HCT116 (cell line): ENCODE data around the gene SLC13A3. TPM values are rescaled to one million over a fixed set of nuclear protein-coding genes. Genes with fewer than 3 reads are reported as not detected.

ENCODE experiments used
- ATAC-seq: fragments of 200-7000 bp; cut with Tn5 transposase; 2 replicates; pipeline ENCODE4 v1.9.1; 2020; ENCODE audit warnings: mild to moderate bottlenecking, moderate library complexity
- BruUV-seq: library from RNA; stranded (reverse); fragments of 400-500 nt; replicated peaks from 2 replicates; lab custom pipeline; 2021; lab: Mats Ljungman, UMichigan
- CTCF ChIA-PET: fragments of 300-600 bp; sonication (Branson Sonifier 250); formaldehyde crosslinking; loops from one replicate; lab custom pipeline; 2021; ENCODE audit warnings: antibody characterized with exemption; lab: Charles Lee
- POLR2A ChIA-PET: fragments of 300-600, 350-600 bp; sonication (Branson Sonifier 250); formaldehyde crosslinking; loops from one replicate; lab custom pipeline; 2021; ENCODE audit warnings: antibody characterized with exemption; lab: Charles Lee
- RAD21 ChIA-PET, 2 experiments: fragments of 300-600 bp; sonication (Branson Sonifier 250); formaldehyde crosslinking; loops; one replicate each; lab custom pipeline; 2023; ENCODE audit warnings: low total read pairs in 2 of 2; ENCODE audit not compliant: uncharacterized antibody in 2 of 2, unreplicated experiment in 2 of 2, low non-redundant PET in 1 of 2; lab: Charles Lee
- DNase-seq: peaks from one replicate; pipeline ENCODE4 v3.0.0-alpha.2; 2010; ENCODE audit warnings: low read depth, low spot score
- H2AFZ ChIP-seq: fragments of 200-600 bp; shearing (Covaris generic), sonication (generic); 2 replicates; pipeline ENCODE4 v1.6.1; 2017; ENCODE audit warnings: low read depth, mixed run types, mixed read lengths, antibody characterized with exemption, low read length; ENCODE audit not compliant: poor library complexity, severe bottlenecking
- H3K27ac ChIP-seq: 2 replicates; pipeline ENCODE4 v1.5.1; 2012; ENCODE audit warnings: low read depth, low read length
- H3K27me3 ChIP-seq: fragments of 200-600 bp; sonication (generic); 2 replicates; pipeline ENCODE4 v1.6.1; 2016; ENCODE audit warnings: mixed run types, low read length, mixed read lengths; ENCODE audit not compliant: insufficient read depth
- H3K36me3 ChIP-seq, 2 experiments: fragments of 200-500 bp in 1 of 2; fragments of 200-600 bp in 1 of 2; sonication (Bioruptor generic) in 1 of 2; sonication (generic) in 1 of 2; 2 replicates each; pipeline versions ENCODE4 v1.5.1 to v1.6.1; 2014 to 2016; ENCODE audit warnings: low read length in 2 of 2, inconsistent platforms in 1 of 2, mixed read lengths in 1 of 2, mixed run types in 1 of 2; ENCODE audit not compliant: insufficient read depth in 2 of 2, control insufficient read depth in 1 of 2
- H3K4me1 ChIP-seq, 2 experiments: fragments of 200-600 bp in 1 of 2; sonication (generic) in 1 of 2; 2 replicates each; pipeline versions ENCODE4 v1.5.1 to v1.6.1; 2012 to 2017; ENCODE audit warnings: low read length in 2 of 2, inconsistent platforms in 1 of 2, mild to moderate bottlenecking in 1 of 2, mixed read lengths in 1 of 2, mixed run types in 1 of 2, moderate library complexity in 1 of 2; ENCODE audit not compliant: insufficient read depth in 2 of 2, control insufficient read depth in 1 of 2
- H3K4me2 ChIP-seq: fragments of 200-600 bp; sonication (generic); 2 replicates; pipeline ENCODE4 v1.6.1; 2017; ENCODE audit warnings: mixed run types, low read length, mixed read lengths
- H3K4me3 ChIP-seq, 2 experiments: fragments of 200-600 bp in 1 of 2; sonication (generic) in 1 of 2; replicated peaks in 1 of 2; 2 replicates each; pipeline ENCODE4 v1.5.1; 2011 to 2016; ENCODE audit warnings: low read length in 2 of 2, control low read depth in 1 of 2, low read depth in 1 of 2, mild to moderate bottlenecking in 1 of 2, mixed read lengths in 1 of 2, mixed run types in 1 of 2
- H3K79me2 ChIP-seq: fragments of 200-600 bp; sonication (generic); 2 replicates; pipeline ENCODE4 v1.6.1; 2017; ENCODE audit warnings: mild to moderate bottlenecking, mixed run types, low read length, moderate library complexity, mixed read lengths; ENCODE audit not compliant: insufficient read depth
- H3K9ac ChIP-seq: fragments of 200-600 bp; sonication (generic); 2 replicates; pipeline ENCODE4 v1.6.1; 2016; ENCODE audit warnings: low read length, mixed read lengths
- H3K9me2 ChIP-seq: fragments of 200-600 bp; sonication (generic), shearing (Covaris generic); 2 replicates; pipeline ENCODE4 v1.6.1; 2017; ENCODE audit warnings: mixed run types, mild to moderate bottlenecking, moderate library complexity; ENCODE audit not compliant: insufficient read depth
- H3K9me3 ChIP-seq, 2 experiments: fragments of 200-500 bp in 1 of 2; fragments of 200-600 bp in 1 of 2; sonication (Bioruptor generic) in 1 of 2; sonication (generic) in 1 of 2; 2 replicates each; pipeline ENCODE4 v1.6.1; 2014 to 2017; ENCODE audit warnings: low read length in 2 of 2, mixed read lengths in 2 of 2, inconsistent platforms in 1 of 2, low read depth in 1 of 2, mild to moderate bottlenecking in 1 of 2, mixed run types in 1 of 2, moderate library complexity in 1 of 2; ENCODE audit not compliant: control insufficient read depth in 1 of 2, insufficient read depth in 1 of 2
- H4K20me1 ChIP-seq: fragments of 200-600 bp; sonication (generic), shearing (Covaris generic); 2 replicates; pipeline ENCODE4 v1.6.1; 2017; ENCODE audit warnings: mixed run types, mild to moderate bottlenecking, moderate library complexity; ENCODE audit not compliant: insufficient read depth
- EZH2 ChIP-seq: fragments of 200-600 bp; sonication (generic); IDR thresholded peaks from 2 replicates; pipeline ENCODE4 v1.6.1; 2017; ENCODE audit warnings: antibody characterized with exemption, mixed run types
- EZH2phosphoT487 ChIP-seq: fragments of 200-600 bp; IDR thresholded peaks from 2 replicates; pipeline ENCODE4 v1.6.1; 2018; ENCODE audit warnings: antibody characterized with exemption, borderline replicate concordance
- MAX ChIP-seq: IDR thresholded peaks from 2 replicates; pipeline ENCODE4 v1.6.1; 2012
- POLR2AphosphoS5 ChIP-seq: IDR thresholded peaks from 2 replicates; pipeline ENCODE4 v1.6.1; 2011; ENCODE audit warnings: mild to moderate bottlenecking, low read depth, low read length, moderate library complexity
- SRF ChIP-seq: IDR thresholded peaks from 2 replicates; pipeline ENCODE4 v1.6.1; 2012; ENCODE audit warnings: low read depth
- TCF7L2 ChIP-seq: IDR thresholded peaks from 2 replicates; pipeline ENCODE4 v1.7.0; 2011; ENCODE audit warnings: borderline replicate concordance, inconsistent platforms; ENCODE audit not compliant: insufficient read depth, insufficient read length; ENCODE audit errors: extremely low read depth
- YY1 ChIP-seq: IDR thresholded peaks from 2 replicates; pipeline ENCODE4 v1.6.1; 2011; ENCODE audit warnings: low read length, low read depth, moderate library complexity, mild to moderate bottlenecking; ENCODE audit not compliant: insufficient replicate concordance; ENCODE audit errors: extremely low read depth
- ZFX ChIP-seq: fragments of 450-650 bp; IDR thresholded peaks from 2 replicates; pipeline ENCODE4 v1.6.1; 2017
- intact Hi-C: fragments of 100-400 bp; cut with micrococcal nuclease; formaldehyde crosslinking; loops from 2 replicates; pipeline ENCODE4 v1.10.0; 2022
- total RNA-seq: library from RNA; stranded (reverse); gene quantifications from one replicate; pipeline ENCODE4 v1.2.1, GENCODE V29; 2021; ENCODE audit not compliant: unreplicated experiment
- TF ChIP-seq, protein P1 (sequence below), 3 experiments: fragments of 200-600 bp in 1 of 3; sonication (generic) in 1 of 3; IDR thresholded peaks in 2 of 3; conservative IDR thresholded peaks in 1 of 3; 2 replicates each; pipeline ENCODE4 v1.5.1; 2012 to 2017; ENCODE audit warnings: low read depth in 2 of 3, low read length in 2 of 3, antibody characterized with exemption in 1 of 3, borderline replicate concordance in 1 of 3, control low read depth in 1 of 3, mild to moderate bottlenecking in 1 of 3, mixed read lengths in 1 of 3, mixed run types in 1 of 3, moderate library complexity in 1 of 3; ENCODE audit not compliant: insufficient read depth in 1 of 3

Gene SLC13A3
- total RNA-seq, 1 experiment from 2014 or later, result not detected

- H3K9ac ChIP-seq, result no peak overlapping the region
- no peaks in the 10 kb centered on the region for H3K36me3 ChIP-seq
- H3K79me2 ChIP-seq, result no peaks in the 10 kb centered on the region
- TF ChIP-seq, protein P1, sequence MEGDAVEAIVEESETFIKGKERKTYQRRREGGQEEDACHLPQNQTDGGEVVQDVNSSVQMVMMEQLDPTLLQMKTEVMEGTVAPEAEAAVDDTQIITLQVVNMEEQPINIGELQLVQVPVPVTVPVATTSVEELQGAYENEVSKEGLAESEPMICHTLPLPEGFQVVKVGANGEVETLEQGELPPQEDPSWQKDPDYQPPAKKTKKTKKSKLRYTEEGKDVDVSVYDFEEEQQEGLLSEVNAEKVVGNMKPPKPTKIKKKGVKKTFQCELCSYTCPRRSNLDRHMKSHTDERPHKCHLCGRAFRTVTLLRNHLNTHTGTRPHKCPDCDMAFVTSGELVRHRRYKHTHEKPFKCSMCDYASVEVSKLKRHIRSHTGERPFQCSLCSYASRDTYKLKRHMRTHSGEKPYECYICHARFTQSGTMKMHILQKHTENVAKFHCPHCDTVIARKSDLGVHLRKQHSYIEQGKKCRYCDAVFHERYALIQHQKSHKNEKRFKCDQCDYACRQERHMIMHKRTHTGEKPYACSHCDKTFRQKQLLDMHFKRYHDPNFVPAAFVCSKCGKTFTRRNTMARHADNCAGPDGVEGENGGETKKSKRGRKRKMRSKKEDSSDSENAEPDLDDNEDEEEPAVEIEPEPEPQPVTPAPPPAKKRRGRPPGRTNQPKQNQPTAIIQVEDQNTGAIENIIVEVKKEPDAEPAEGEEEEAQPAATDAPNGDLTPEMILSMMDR (IDR thresholded peaks at IDR 0.05 in 2 of 3, conservative IDR thresholded peaks at IDR 0.05 in 1 of 3; ENCODE audit: borderline replicate concordance in 1 of 3, insufficient read depth in 1 of 3, low read depth in 2 of 3, low read length in 2 of 3), result peak in 2 of 3 experiments; percentile 58 to 70; a peak in 4 of 6 replicates
- TF ChIP-seq POLR2AphosphoS5, result no peak
- intact Hi-C loops, result no loop called here
- H3K27ac ChIP-seq, result no peak overlapping the region
- POLR2A ChIA-PET, result no interaction called here
- no peaks in the 10 kb centered on the region for H4K20me1 ChIP-seq
- peak overlapping the region; percentile 33 for H2AFZ ChIP-seq
- RAD21 ChIA-PET, result no interaction called here
- no peaks in the 10 kb centered on the region for H3K4me1 ChIP-seq
- H3K9me2 ChIP-seq, result no peaks in the 10 kb centered on the region
- no TSS peak for BruUV-seq
- DNase-seq (peak; percentile 19), ATAC-seq (peak; percentile 99)
- H3K4me2 ChIP-seq, result no peak overlapping the region
- H3K9me3 ChIP-seq, result no peaks in the 10 kb centered on the region
- H3K4me3 ChIP-seq, result no peak overlapping the region
- peaks cover 11% of the 10 kb centered on the region; the same call in 1 of the 2 replicates for H3K27me3 ChIP-seq
- CTCF ChIA-PET, result interaction anchor here (1.4 kb wide), 1 partner anchor 10 kb away, joined by 6 read pairs; no protein-coding TSS in a partner anchor
These were observed 58.5 kb downstream of the SLC13A3 start for GRCh38 chr20:46592580-46593362.

GRCh38 chr20:46590443-46590842, 60.8 kb downstream of the SLC13A3 start:
- no peak overlapping the region for H3K4me3 ChIP-seq
- H3K9me2 ChIP-seq, result no peaks in the 10 kb centered on the region
- no peaks in the 10 kb centered on the region for H4K20me1 ChIP-seq
- POLR2A ChIA-PET, result no interaction called here
- RAD21 ChIA-PET, result no interaction called here
- ATAC-seq (no peak), DNase-seq (no peak)
- no peaks in the 10 kb centered on the region for H3K36me3 ChIP-seq
- no peak overlapping the region for H2AFZ ChIP-seq
- CTCF ChIA-PET, result interaction anchor here (0.7 to 1.3 kb wide), 3 partner anchors 8 to 28 kb away, joined by 3 read pairs; no protein-coding TSS in a partner anchor
- H3K27ac ChIP-seq, result no peak overlapping the region
- H3K9ac ChIP-seq, result no peak overlapping the region
- no peaks in the 10 kb centered on the region for H3K4me1 ChIP-seq
- H3K27me3 ChIP-seq, result peaks cover 4% of the 10 kb centered on the region; the same call in 1 of the 2 replicates
- no TSS peak for BruUV-seq
- no peak overlapping the region for H3K4me2 ChIP-seq
- H3K79me2 ChIP-seq, result no peaks in the 10 kb centered on the region
- intact Hi-C loops, result no loop called here
- no peaks in the 10 kb centered on the region for H3K9me3 ChIP-seq
- TF ChIP-seq POLR2AphosphoS5 (no peak), TCF7L2 (no peak), EZH2 (no peak), EZH2phosphoT487 (no peak), ZFX (no peak), MAX (no peak), SRF (no peak), YY1 (no peak)
- TF ChIP-seq, protein P1 (IDR thresholded peaks at IDR 0.05 in 2 of 3, conservative IDR thresholded peaks at IDR 0.05 in 1 of 3; ENCODE audit: borderline replicate concordance in 1 of 3, insufficient read depth in 1 of 3, low read depth in 2 of 3, low read length in 2 of 3), result no peak
